OCI-LY1 (cell line): Measurements from ENCODE around the gene GABBR1.
A peak's percentile ranks its signal among the peaks of the same experiment; 100 is the strongest.

ENCODE experiments used
- H2AFZ ChIP-seq: fragments of 200-600 bp; sonication (generic), shearing (Covaris generic); 2 replicates; pipeline ENCODE4 v1.6.0; 2014; ENCODE audit warnings: antibody characterized with exemption, mild to moderate bottlenecking, low read length
- H3F3A ChIP-seq: fragments of 200-600 bp; sonication (generic), shearing (Covaris generic); 2 replicates; pipeline ENCODE4 v1.6.0; 2014; ENCODE audit warnings: mild to moderate bottlenecking, antibody characterized with exemption, low read length, moderate library complexity; ENCODE audit not compliant: insufficient read depth
- H3K27ac ChIP-seq: fragments of 200-600 bp; sonication (generic); 2 replicates; pipeline ENCODE4 v1.5.1; 2014; ENCODE audit warnings: low read length, mixed run types, mild to moderate bottlenecking, low read depth; ENCODE audit not compliant: poor library complexity, severe bottlenecking
- H3K27me3 ChIP-seq: fragments of 200-600 bp; sonication (generic); 2 replicates; pipeline ENCODE4 v1.6.0; 2014; ENCODE audit warnings: antibody characterized with exemption, mild to moderate bottlenecking, low read length, moderate library complexity; ENCODE audit not compliant: insufficient read depth
- H3K36me3 ChIP-seq: fragments of 200-600 bp; sonication (generic); 2 replicates; pipeline ENCODE4 v1.6.1; 2014; ENCODE audit warnings: mild to moderate bottlenecking, antibody characterized with exemption, low read length, moderate library complexity, mixed read lengths; ENCODE audit not compliant: insufficient read depth
- H3K4me1 ChIP-seq: fragments of 200-600 bp; sonication (generic); 2 replicates; pipeline ENCODE4 v1.5.1; 2014; ENCODE audit warnings: mild to moderate bottlenecking, low read length, moderate library complexity; ENCODE audit not compliant: insufficient read depth, severe bottlenecking
- H3K4me2 ChIP-seq: fragments of 200-600 bp; sonication (generic), shearing (Covaris generic); 2 replicates; pipeline ENCODE4 v1.6.1; 2014; ENCODE audit warnings: low read length
- H3K4me3 ChIP-seq: fragments of 200-600 bp; sonication (generic); 2 replicates; pipeline ENCODE4 v1.5.1; 2014; ENCODE audit warnings: low read length, low read depth, mild to moderate bottlenecking, mixed read lengths; ENCODE audit not compliant: poor library complexity, severe bottlenecking
- H3K79me2 ChIP-seq: fragments of 200-600 bp; shearing (Covaris generic); 2 replicates; pipeline ENCODE4 v1.6.1; 2016; ENCODE audit warnings: mixed run types, low read length, mixed read lengths; ENCODE audit not compliant: insufficient read depth
- H3K9ac ChIP-seq: fragments of 200-600 bp; sonication (generic), shearing (Covaris generic); 2 replicates; pipeline ENCODE4 v1.6.1; 2014; ENCODE audit warnings: mild to moderate bottlenecking, low read length, mixed read lengths
- H3K9me2 ChIP-seq: fragments of 200-600 bp; sonication (generic), shearing (Covaris generic); 2 replicates; pipeline ENCODE4 v1.6.1; 2014; ENCODE audit warnings: low read depth, mild to moderate bottlenecking, low read length, mixed read lengths
- H3K9me3 ChIP-seq: fragments of 200-600 bp; shearing (Covaris generic); 2 replicates; pipeline ENCODE4 v1.6.1; 2014; ENCODE audit warnings: low read length, mixed read lengths
- H4K20me1 ChIP-seq: fragments of 200-600 bp; sonication (generic), shearing (Covaris generic); 2 replicates; pipeline ENCODE4 v1.6.0; 2016; ENCODE audit warnings: mild to moderate bottlenecking, low read length; ENCODE audit not compliant: insufficient read depth
- CTCF ChIP-seq: fragments of 200-600 bp; sonication (generic), shearing (Covaris generic); IDR thresholded peaks from 2 replicates; pipeline ENCODE4 v1.5.1; 2017; ENCODE audit warnings: mild to moderate bottlenecking, antibody characterized with exemption, low read length, moderate library complexity, mixed read lengths
- EZH2 ChIP-seq: fragments of 200-600 bp; sonication (generic), shearing (Covaris generic); IDR thresholded peaks from 2 replicates; pipeline ENCODE4 v1.8.0; 2017; ENCODE audit warnings: borderline replicate concordance, mixed run types, mild to moderate bottlenecking, antibody characterized with exemption, low read length, moderate library complexity, mixed read lengths

GABBR1 gene

GRCh38 chr6:29651413-29652197 is 18.6 kb upstream of the GABBR1 start:
- no peak overlapping the region for H3K4me3 ChIP-seq
- no peaks in the 10 kb centered on the region for H3K27me3 ChIP-seq
- H3K4me2 ChIP-seq = no peak overlapping the region
- no peaks in the 10 kb centered on the region for H3K9me2 ChIP-seq
- no peak overlapping the region for H3K9ac ChIP-seq
- H3F3A ChIP-seq = no peaks in the 10 kb centered on the region
- no peak overlapping the region for H3K27ac ChIP-seq
- no peak overlapping the region for H2AFZ ChIP-seq
- no peaks in the 10 kb centered on the region for H3K36me3 ChIP-seq
- TF ChIP-seq EZH2 (no peak), CTCF (peak; percentile 72)
- no peaks in the 10 kb centered on the region for H3K79me2 ChIP-seq
- no peaks in the 10 kb centered on the region for H4K20me1 ChIP-seq
- peaks cover 12% of the 10 kb centered on the region for H3K4me1 ChIP-seq
- H3K9me3 ChIP-seq = no peaks in the 10 kb centered on the region

- no peaks in the 10 kb centered on the region for H3K36me3 ChIP-seq
- peak; percentile 89 for TF ChIP-seq CTCF
- TF ChIP-seq EZH2 = no peak
- peak overlapping the region; percentile 50; the same call in 1 of the 2 replicates for H3K9ac ChIP-seq
- H3K79me2 ChIP-seq = no peaks in the 10 kb centered on the region
- no peaks in the 10 kb centered on the region for H3K9me2 ChIP-seq
- no peaks in the 10 kb centered on the region for H3K27me3 ChIP-seq
- peaks cover 12% of the 10 kb centered on the region for H3K4me1 ChIP-seq
- no peaks in the 10 kb centered on the region for H3K9me3 ChIP-seq
- no peak overlapping the region for H3K27ac ChIP-seq
- peak overlapping the region; percentile 86 for H3K4me2 ChIP-seq
- no peaks in the 10 kb centered on the region for H3F3A ChIP-seq
- peak overlapping the region; percentile 61 for H3K4me3 ChIP-seq
- H4K20me1 ChIP-seq = no peaks in the 10 kb centered on the region
- peak overlapping the region; percentile 62; the same call in 1 of the 2 replicates for H2AFZ ChIP-seq
These were observed 17.0 kb upstream of the GABBR1 start for GRCh38 chr6:29649701-29650673.

- Histone ChIP-seq H3K27me3 (no peaks in the 10 kb centered on the region), H3F3A (no peaks in the 10 kb centered on the region), H3K4me3 (no peak overlapping the region), H3K9me3 (no peaks in the 10 kb centered on the region), H3K4me2 (no peak overlapping the region), H4K20me1 (no peaks in the 10 kb centered on the region), H3K9ac (no peak overlapping the region), H3K36me3 (no peaks in the 10 kb centered on the region), H3K9me2 (no peaks in the 10 kb centered on the region), H3K27ac (no peak overlapping the region), H3K4me1 (peaks cover 12% of the 10 kb centered on the region), H3K79me2 (no peaks in the 10 kb centered on the region), H2AFZ (no peak overlapping the region)
- TF ChIP-seq EZH2 (no peak), CTCF (peak; percentile 41; the same call in 1 of the 2 replicates)
These were observed 15.1 kb upstream of the GABBR1 start for GRCh38 chr6:29647927-29648642.
